K562 (cell line): ENCODE results near the gene PRELID3B.

Experiments
- CHD1 ChIP-seq: fragments of 200-600 bp; sonication (generic); IDR thresholded peaks from one replicate; pipeline ENCODE4 v1.6.1; 2012; ENCODE audit warnings: mild to moderate bottlenecking, moderate library complexity, low read length, inconsistent platforms
- JUNB ChIP-seq: fragments of 450-650 bp; formaldehyde crosslinking; conservative IDR thresholded peaks from 2 replicates; pipeline ENCODE4 v1.4.0; 2020; ENCODE audit warnings: mild to moderate bottlenecking
- MED1 ChIP-seq: sonication (generic); formaldehyde crosslinking; IDR thresholded peaks from 2 replicates; pipeline ENCODE4 v1.8.1; 2023; ENCODE audit warnings: missing genetic modification reagents, borderline replicate concordance
- SP1 ChIP-seq: sonication (generic); formaldehyde crosslinking; IDR thresholded peaks from 2 replicates; pipeline ENCODE4 v1.8.1; 2022; ENCODE audit warnings: mild to moderate bottlenecking, missing genetic modification reagents
- TAF15 ChIP-seq: fragments of 200-400 bp; formaldehyde crosslinking; IDR thresholded peaks from 2 replicates; pipeline ENCODE4 v1.6.1; 2017; ENCODE audit warnings: mild to moderate bottlenecking, low read depth, low read length, moderate library complexity
- ZNF175 ChIP-seq: fragments of 200-800 bp; sonication (Bioruptor generic); IDR thresholded peaks from 2 replicates; pipeline ENCODE4 v1.6.1; 2016; ENCODE audit warnings: low read depth, mild to moderate bottlenecking, missing genetic modification characterization, missing compliant biosample characterization
- TF ChIP-seq, protein P1 (sequence below), 3 experiments: IDR thresholded peaks in 2 of 3; conservative IDR thresholded peaks in 1 of 3; 2 replicates each; pipeline ENCODE4 v1.5.1; 2011 to 2012; ENCODE audit warnings: low read length in 3 of 3, mild to moderate bottlenecking in 3 of 3, control low read depth in 2 of 3, improper control_type of control experiment in 1 of 3, inconsistent platforms in 1 of 3, low read depth in 1 of 3, mixed read lengths in 1 of 3, moderate library complexity in 1 of 3; ENCODE audit not compliant: insufficient read depth in 2 of 3
- TF ChIP-seq, protein P2 (sequence below): sonication (generic); formaldehyde crosslinking; IDR thresholded peaks from 2 replicates; pipeline ENCODE4 v1.8.1; 2023; ENCODE audit warnings: mild to moderate bottlenecking, missing genetic modification reagents
- TF ChIP-seq, protein P3 (sequence below): sonication (generic); formaldehyde crosslinking; IDR thresholded peaks from 2 replicates; pipeline ENCODE4 v1.8.0; 2022; ENCODE audit warnings: missing genetic modification reagents, mild to moderate bottlenecking, borderline replicate concordance

DNA sequence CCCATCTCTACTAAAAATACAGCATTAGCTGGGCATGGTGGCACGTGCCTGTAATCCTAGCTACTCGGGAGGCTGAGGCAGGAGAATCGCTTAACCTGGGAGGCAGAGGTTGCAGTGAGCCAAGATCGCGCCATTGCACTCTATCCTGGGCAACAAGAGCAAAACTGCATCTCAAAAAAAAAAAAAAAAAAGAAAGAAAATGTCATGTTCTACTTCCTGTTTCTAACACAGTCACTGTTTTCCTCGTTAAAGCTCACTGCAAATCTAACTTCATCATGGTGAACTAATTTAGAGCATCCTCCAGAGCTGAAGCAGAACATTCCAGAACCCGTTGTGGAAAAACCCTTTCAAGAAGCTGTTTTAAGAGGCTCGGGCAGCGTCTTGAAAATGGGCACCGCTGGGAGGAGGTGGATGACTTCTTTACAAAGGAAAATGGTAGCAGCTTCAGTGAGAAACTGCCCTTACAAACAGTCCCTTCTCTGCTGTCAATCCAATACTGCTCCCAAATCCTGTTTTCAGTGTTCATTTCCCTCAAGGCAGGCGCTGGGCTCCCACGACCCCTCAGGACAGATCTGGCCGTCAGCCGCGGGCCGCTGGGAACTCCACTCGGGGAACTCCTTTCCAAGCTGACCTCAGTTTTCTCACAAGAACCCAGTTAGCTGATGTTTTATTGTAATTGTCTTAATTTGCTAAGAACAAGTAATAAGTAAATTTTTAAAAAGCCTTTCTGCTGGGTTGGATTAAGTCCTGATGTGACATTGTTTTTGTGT, 48.0 kb downstream of the PRELID3B start:
- TF ChIP-seq, protein P1, sequence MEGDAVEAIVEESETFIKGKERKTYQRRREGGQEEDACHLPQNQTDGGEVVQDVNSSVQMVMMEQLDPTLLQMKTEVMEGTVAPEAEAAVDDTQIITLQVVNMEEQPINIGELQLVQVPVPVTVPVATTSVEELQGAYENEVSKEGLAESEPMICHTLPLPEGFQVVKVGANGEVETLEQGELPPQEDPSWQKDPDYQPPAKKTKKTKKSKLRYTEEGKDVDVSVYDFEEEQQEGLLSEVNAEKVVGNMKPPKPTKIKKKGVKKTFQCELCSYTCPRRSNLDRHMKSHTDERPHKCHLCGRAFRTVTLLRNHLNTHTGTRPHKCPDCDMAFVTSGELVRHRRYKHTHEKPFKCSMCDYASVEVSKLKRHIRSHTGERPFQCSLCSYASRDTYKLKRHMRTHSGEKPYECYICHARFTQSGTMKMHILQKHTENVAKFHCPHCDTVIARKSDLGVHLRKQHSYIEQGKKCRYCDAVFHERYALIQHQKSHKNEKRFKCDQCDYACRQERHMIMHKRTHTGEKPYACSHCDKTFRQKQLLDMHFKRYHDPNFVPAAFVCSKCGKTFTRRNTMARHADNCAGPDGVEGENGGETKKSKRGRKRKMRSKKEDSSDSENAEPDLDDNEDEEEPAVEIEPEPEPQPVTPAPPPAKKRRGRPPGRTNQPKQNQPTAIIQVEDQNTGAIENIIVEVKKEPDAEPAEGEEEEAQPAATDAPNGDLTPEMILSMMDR (IDR thresholded peaks at IDR 0.05 in 2 of 3, conservative IDR thresholded peaks at IDR 0.05 in 1 of 3; ENCODE audit: insufficient read depth in 2 of 3, low read depth in 1 of 3, low read length in 3 of 3): no peak
- no peak for TF ChIP-seq SP1
- TF ChIP-seq, protein P2, sequence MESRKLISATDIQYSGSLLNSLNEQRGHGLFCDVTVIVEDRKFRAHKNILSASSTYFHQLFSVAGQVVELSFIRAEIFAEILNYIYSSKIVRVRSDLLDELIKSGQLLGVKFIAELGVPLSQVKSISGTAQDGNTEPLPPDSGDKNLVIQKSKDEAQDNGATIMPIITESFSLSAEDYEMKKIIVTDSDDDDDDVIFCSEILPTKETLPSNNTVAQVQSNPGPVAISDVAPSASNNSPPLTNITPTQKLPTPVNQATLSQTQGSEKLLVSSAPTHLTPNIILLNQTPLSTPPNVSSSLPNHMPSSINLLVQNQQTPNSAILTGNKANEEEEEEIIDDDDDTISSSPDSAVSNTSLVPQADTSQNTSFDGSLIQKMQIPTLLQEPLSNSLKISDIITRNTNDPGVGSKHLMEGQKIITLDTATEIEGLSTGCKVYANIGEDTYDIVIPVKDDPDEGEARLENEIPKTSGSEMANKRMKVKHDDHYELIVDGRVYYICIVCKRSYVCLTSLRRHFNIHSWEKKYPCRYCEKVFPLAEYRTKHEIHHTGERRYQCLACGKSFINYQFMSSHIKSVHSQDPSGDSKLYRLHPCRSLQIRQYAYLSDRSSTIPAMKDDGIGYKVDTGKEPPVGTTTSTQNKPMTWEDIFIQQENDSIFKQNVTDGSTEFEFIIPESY (CRISPR knock-in tag): 0 out of 2 replicates have a peak, but pooled peaks have one; percentile 15
- no peak for TF ChIP-seq ZNF175 (CRISPR knock-in tag)
- no peak for TF ChIP-seq JUNB (CRISPR knock-in tag)
- TF ChIP-seq, protein P3, sequence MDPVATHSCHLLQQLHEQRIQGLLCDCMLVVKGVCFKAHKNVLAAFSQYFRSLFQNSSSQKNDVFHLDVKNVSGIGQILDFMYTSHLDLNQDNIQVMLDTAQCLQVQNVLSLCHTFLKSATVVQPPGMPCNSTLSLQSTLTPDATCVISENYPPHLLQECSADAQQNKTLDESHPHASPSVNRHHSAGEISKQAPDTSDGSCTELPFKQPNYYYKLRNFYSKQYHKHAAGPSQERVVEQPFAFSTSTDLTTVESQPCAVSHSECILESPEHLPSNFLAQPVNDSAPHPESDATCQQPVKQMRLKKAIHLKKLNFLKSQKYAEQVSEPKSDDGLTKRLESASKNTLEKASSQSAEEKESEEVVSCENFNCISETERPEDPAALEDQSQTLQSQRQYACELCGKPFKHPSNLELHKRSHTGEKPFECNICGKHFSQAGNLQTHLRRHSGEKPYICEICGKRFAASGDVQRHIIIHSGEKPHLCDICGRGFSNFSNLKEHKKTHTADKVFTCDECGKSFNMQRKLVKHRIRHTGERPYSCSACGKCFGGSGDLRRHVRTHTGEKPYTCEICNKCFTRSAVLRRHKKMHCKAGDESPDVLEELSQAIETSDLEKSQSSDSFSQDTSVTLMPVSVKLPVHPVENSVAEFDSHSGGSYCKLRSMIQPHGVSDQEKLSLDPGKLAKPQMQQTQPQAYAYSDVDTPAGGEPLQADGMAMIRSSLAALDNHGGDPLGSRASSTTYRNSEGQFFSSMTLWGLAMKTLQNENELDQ (CRISPR knock-in tag): no peak
- no peak for TF ChIP-seq MED1 (CRISPR knock-in tag)
- no peak for TF ChIP-seq TAF15
- TF ChIP-seq CHD1: no peak
